Activated CD8-positive, alpha-beta memory T cell treated with anti-CD3 and anti-CD28 coated beads, Interleukin-2, amount 50 U/mL, for 4 hours (primary cell): ENCODE results near the gene KCNMA1.
"Not testable (repeated sequence)": the region's sequence is repeated elsewhere in the genome, so short reads cannot be mapped to it uniquely, and the experiment has no call there.

Source experiments
- DNase-seq: peaks from one replicate; pipeline ENCODE4 v3.0.0-alpha.2; 2020

The KCNMA1 gene

DNA sequence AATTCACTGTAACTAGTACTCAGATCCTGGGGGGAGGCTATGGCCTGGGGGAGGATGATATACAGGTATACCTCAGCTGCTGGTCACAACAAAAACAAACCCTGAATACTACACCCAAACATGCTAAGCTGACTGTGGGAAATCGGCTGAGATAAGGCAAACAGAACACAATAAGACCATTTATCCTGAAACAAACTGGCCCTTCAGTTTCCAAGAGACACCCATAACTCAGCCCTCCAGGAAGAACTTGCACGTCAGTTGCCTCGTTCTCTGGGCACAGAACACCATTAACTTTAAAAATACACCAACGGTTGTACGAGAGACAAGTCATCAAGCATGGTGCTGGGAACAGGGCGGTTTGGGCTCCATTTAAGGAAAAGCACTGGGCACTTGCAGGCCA lies 24.1 kb upstream of the KCNMA1 start:
- DNase-seq, result no peak

DNA sequence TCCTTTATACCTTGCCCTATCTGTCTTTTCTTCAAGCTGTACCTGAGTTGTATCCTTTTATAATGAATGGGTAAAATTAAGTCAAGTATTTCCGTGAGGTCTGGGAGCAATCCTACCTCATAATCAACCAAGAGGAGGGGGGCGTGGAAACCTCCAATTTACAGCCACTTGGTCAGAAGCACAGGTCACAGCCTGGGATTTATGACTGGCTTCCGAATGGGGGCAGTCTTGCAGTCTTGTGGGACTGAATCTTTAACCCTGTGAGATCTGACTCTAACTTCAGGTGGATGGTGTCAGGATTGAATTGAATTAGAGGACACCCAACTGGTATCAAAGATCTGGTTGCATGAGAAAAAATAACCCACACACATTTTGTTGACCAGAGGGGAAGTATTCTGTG lies 23.5 kb upstream of the KCNMA1 start:
- DNase-seq, result no peak

DNA sequence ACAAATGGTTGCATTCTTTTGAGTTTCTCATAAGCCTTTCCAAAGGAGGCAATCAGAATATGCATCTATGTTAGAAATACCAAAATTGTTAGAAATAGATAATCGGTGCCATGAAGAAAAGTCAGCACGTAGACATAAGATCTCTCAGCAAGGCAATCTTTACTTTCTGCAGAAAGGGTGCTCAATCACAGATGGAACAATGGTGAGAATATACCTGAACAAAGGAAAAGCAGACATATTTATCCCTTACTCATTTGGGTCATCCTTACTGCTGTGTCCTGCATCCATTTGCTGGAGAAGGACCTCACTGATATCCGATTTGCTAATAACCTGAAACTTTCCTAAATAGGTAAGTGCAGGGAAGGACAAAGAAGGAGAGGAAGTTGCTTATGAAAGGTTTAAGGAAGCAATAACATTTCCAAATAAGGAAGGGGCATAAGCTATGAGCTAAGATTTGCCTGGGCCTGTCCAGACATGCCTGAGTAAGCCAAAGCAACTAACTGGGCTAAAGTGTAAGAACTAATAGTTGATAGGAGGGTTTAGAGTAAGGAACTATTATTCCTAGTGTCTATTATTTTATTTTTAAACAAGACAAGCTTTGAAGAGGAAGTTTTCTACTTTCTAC lies 21.6 kb upstream of the KCNMA1 start:
- not testable (repeated sequence) for DNase-seq

DNA sequence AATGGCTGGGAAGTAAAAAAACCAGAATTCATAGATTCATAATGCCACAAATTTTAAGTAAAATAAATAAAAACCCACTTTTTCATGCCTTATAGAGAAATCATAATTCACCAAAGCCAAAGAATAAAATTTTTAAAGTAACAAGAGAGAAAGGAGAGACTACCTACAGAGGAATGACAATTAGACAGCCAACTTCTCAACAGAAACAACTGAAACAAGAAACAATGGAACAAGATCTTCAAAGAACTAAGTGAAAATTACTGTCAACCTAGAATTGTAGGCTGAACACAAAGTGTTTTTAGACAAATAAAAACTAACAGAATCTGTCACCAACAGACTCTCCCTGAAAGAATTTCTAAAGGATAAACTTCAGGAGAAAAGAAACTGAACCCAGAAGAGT lies 15.6 kb upstream of the KCNMA1 start:
- no peak for DNase-seq

DNA sequence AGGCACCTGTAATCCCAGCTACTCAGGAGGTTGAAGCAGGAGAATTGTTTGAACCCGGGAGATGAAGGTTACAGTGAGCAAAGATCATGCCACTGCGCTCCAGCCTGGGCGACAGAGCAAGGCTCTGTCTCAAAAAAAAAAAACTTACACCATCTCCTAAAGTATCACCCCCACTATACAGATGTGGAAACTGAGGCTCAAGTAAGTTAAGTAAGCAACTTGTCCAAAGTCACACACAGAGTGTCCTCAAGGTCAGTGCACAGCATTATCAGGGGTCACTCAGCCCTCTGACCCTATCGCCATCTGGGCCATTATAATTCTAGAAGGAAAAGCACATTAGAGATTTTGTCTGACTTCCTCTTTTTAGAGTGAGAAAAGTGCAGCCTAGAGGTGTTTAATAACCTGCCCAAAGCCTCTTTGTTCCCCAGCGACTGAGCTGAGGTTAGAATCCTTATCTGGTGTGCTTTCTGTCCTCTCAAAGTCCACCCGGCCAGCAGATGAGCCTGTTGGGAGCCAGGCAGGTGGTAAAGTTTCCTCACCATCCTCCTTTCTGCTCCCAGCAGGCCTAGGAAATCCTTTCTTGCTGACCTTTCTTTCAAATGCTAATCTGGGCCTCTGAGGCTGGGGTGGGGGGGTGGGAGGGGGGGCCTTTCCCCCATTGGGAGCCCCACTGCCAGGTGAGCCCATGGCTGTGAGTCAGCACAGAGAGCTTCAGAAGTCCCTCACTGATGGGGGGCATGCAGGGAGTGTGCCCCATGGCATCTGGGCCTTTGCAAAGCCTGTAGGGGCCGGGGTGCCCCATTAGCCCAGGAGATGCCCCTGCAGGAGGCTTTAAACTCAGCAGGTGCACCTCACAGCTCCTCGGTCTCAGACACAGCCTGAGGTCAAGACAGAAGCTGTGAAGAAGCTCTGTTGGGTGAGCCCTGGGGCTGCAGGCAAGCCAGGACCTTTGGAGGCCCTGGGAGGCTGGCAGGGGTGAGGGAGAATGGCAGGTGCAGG lies 12.0 kb upstream of the KCNMA1 start:
- no peak for DNase-seq

DNA sequence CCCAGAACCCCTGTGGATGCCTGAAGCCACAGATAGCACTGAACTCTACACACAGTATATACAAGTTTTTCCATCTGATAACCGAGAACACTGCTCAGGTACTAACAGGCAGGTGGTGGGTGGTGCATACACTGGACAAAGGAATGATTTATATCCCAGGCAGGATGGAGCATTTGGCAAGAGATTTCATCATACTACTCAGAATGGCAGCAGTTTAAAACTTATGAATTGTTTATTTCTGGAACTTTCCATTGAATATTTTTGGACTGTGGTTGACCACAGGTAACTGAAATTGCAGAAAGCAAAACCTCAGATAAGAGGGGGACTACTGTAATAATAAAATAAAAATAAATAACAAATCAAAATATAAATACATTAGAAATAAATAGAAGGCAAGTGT lies 10.9 kb upstream of the KCNMA1 start:
- no peak for DNase-seq

DNA sequence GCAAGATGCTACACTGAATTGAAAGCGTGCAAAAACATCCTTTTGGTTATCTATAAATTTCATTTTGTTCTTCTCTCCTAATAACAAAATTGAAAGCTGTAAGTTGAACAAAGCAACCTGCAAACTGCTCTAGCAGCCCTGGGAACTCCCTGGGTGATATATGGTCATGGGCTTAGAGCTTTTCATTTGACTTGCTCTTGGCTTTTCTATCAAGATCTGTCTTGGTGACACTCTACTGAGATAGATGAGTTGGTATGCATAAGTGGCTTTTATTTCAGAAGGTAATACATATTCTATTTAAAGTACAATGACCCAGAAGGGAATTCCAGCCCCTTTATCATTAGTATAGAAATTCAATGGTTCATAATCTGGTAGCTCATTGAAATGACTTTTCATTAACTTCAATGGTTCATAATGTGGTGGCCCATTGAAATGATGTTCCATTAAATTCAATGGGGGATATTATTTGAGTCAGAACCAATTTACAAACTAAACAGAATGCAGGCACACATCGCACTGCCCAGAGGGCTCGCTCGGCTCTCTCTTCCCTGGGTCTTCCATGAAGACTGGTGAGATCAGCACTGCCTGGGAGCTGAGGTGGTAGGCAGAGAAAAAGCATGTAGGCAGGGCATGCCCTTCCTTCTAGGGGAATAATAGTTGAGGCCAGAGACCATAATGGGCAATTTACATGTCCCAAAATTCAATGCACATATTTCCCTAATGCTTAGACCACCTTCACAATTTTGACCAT lies 10.1 kb upstream of the KCNMA1 start:
- no peak for DNase-seq

DNA sequence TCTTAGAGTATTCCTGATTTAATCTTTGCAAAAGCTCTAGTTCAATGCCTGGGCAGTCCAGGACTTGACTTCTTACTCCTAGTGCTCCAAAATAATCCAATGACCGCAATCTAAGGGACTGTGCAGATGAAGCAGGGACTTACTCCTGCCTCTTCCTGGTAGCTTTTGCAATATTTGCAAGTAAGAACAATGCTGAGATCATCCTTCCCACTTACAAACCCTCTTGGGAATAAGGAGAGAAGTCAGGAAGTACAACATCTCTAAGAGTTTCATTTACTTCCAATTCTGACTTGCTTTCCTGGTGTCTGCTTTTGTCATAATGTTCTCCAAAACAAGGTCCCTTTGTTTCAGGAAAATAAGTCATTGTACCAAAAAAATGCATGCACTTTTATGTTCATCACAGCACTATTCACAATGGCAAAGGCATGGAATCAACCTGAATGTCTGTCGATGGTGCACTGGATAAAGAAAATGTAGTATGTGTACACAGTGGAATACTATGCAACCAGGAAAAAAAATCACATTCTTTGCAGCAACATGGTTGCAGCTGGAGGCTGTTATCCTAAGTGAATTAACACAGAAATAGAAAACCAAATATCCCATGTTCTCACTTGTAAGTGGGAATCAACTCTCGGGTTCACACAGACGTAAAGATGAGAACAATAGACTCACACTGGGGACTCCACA lies 7.1 kb upstream of the KCNMA1 start:
- DNase-seq, result no peak

DNA sequence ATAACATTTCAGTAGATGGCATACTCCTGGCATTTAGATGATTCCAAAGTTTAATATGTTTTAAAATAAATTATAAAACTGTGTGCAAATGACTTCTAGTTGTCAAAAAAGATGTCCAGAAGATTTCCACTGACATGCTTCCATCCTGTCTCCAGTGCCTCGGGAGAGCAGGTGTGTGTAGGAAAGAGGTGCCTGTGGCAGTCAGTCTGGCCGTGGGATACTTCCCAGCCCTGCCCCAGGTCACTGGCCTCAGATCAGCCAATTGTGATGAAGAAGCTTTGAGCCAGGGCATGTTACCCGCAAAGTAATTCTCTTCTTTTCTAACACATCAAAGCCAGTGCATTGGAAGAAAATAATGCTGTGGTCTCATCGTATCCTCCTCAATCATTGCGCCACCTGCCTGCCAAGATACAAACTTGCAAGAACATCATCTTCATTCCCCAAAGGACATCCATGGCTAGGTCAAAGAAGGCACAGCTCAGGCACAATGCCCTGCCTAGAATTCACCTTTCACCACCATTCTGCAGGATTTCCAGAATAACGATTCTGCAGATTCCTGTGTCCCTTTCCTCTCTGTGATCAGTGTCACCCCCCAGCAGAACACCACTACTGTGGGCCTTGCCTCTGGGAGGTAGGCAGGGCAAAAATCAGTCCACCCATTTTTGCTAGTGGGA lies 6.3 kb upstream of the KCNMA1 start:
- no peak for DNase-seq

DNA sequence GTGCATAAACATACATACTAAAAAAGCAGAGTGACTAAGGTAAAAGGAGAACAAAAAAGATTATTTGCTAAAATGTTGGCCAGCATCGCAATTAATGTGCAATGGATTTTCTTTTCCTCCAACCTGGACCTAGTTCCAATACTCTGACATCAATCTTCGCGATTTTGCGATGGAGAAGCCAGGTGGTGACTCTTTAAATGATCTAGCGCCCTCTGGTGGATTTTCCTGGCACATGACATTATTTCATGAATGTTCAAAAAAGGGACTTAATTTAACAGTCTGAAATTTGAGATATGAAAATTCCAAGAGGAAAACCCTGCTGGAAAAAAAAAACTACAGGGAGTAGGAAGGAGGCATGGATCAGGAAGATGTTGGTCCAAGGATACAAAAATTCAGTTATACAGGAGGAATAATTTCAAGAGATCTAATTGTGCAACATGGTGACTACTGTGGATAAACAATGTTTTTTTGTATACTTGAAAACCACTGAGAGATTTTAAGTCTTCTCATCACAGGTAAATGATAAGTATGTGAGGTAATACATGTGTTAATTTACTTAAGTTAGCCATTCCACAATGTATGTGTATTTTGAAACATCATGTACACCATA lies 4.3 kb upstream of the KCNMA1 start:
- peak; percentile 50 for DNase-seq

DNA sequence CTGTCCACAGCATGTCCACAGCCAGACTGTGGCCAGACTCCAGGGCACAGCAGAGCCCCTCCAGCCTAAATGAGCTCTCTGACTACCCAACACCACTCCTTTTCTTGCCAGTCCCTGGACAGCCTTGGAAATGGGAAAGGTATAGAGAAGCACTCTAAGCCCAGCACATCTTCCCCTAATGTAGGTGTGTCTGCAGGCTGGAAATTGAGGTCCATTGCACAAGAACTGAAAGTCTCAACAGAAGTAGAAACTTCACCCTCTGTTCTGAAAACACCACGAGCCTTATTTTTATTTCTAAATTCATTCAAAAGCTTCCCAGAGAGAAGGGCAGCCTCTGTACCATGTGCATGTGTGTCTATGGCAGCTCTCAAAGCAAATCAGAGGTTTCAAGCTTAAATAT lies 3.7 kb upstream of the KCNMA1 start:
- DNase-seq, result no peak

DNA sequence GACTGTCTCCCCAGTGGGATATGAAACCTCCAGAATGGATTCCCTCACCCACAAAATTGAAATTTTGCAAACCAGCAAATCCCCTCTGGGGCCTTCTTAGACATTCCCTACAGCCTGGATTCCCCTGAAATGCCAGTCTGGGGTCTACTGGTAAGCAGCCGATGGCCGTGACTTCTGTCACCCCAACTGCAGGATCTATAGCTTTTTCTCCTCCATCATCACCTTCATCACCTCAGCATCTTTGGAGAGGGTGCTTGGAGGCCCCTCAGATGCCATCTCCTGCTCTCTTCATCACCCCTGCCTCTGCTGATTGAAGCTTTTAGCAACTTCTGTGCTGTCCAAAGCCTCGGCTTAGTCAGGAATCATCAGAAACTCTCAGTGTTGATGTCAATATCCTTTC lies 2.6 kb upstream of the KCNMA1 start:
- DNase-seq, result no peak

DNA sequence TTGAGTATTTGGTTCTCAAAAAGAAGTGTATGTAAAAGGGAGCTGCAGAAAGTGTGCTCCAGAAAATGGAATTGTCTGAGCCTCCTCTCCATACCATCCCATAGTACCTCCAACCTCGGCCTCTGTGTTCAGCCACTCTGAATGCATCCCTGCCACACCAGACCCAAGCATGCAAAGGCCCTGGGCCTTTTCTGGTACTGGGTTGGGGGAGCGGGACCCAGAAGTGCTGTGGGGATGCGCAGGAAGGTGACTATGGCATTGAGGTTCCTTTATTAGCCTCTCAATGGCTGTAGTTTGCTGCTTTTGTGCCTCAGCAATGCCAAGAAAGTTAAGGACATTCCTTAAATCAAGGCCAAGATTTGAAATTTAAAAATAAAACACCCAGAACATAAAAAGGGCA lies 2.1 kb upstream of the KCNMA1 start:
- no peak for DNase-seq

DNA sequence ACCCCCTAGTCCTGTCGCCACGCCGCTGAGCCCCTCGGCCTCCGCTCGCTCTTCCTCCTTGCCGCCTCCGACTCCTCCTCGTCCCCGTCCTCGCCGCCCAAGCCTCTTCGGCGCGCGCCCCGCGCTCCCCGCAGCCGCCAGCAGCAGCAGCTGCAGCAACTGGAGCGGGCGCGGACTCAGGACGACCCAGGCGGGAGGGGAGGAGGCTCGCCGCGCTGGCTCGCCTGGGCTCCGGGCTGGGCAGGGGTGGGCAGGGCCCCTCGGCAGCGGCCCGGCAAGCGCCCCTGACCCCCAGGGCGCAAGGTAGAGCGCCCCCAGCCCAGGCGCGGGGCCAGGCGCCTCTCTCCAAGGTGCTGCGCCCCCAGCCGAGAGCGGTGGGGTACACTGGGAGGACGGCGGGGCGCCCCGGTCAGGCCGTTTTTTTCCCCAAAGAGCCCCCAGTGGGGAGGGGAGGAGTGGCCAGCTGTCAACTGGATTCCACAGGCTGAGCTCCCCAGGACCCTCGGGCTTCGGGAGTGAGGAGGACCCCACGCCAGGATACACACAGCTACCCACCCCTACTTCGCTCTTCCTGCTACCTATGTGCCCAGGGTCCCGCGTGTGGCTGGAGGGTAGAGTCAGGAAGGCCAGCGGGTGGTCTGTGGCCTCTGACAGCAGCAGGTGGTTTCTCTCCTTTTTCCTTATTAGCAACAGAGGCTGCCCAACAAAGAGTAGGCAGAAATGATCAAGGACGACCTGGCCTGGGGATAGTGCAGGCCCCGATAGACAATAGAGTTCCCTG lies 903 bp upstream of the KCNMA1 start:
- DNase-seq, result no peak

DNA sequence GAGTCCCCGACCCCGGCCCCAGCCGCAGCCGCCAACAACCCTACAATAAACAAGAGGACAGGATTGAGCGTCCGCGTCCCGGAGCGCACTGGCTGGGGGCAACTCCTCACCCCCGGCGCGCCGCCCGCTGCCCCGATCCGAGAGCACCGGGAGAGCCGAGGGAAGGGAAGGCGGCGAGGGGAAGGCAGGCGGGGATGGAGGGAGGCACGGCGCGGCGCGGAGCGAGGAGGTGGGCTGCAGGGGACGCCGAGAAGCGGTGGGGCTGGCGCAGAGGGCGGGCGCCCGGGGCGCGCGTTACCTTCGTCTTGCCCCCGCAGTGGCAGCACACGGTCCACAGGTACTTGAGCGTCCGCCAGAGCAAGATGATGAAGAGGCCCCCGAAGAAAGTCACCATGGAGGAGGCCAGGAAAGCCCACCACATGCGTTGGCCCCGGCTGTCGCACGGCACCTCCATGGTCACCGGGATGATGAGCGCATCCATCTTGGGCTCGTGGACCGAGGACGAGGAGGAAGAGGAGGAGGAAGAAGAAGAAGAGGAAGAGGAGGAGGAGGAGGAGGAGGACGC lies 559 bp downstream of the KCNMA1 start:
- no peak for DNase-seq

DNA sequence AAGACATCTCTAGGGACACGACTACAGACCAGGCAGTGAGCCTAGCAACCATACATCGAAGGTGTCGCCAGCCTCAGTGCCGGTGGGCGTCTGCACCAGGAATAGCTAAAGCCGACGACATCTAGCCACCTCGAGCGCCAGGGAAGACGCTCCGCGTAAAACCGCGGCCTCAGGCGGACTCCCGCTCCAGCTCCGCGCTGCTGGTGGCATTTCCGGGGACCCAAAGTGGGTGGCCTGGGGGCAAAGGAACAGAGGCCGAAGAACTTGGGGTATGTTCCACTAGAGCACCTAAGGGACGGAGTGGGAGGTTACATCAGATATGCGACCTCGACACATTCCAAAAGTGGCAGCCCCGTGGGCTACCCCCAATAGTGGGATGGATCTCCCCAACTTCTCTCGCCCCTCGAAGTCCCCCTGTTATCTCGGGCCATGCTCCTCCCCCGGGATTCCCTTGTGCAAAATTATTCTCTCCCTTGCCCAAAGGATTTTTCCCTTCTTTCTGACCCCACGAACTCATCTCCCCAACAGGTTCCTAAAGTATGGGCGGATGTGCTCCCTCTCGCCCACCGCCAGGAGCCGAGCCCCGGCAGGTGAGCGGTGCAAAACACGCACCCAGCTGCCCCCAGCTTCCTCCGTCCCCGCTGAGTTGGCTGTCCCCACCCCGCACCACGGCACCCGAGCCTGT lies 1.2 kb downstream of the KCNMA1 start:
- no peak for DNase-seq

DNA sequence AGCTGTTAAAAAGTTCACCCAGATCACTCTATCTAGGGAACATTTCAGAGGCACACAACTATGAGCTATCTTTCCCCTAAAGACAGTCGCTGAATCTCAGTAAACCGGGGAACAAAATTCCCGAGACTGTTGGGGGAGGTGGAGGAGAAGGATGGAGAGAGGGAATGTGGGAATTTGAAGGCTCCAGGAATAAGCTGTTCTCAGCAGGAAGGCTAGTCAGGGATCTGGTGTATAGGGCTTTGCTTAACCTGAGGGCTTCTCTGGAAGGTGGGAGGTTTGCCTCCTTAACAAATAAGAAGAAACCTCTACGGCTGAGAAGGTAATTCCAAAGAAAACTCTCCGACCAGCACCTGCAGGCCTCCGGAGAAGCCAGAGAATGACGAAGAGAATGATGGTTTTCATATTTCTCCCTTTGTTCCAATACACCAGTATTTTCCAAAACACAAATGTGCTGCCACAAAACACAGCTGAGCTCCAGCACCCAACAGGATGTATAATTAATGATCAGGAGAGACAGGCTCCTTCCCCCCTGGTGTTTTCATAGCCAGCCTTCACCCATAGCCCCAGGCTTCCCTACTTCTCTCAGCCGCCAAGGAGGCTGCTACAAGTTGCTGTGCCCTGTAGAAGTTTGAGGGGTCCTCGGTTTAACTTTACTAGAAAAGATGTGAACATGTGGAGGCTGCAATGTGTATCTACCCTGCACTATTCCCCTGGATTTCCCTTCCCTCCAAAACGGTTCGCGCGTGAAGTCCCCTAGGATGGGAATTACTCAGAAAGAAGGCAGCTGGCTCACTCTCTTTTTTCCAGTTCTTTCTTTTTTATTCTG lies 2.0 kb downstream of the KCNMA1 start:
- DNase-seq, result no peak

DNA sequence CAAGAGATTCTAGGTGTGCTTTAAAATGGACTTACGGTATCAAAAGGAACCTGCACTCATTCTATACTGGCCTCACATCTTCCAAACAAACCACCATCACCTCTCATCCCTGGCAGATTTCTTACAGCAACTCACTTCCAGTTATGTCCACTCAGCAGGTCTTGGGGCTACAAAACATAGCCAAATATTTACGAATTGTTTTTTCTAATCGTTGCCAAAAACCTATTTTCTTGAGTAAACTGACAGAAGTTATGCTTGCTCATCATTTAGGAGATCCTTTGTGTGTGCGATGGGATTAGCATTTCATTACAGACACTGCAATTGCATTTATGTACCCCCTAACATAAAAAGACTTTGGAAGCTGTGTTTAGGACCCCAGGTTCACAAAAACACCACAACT lies 2.7 kb downstream of the KCNMA1 start:
- no peak for DNase-seq

DNA sequence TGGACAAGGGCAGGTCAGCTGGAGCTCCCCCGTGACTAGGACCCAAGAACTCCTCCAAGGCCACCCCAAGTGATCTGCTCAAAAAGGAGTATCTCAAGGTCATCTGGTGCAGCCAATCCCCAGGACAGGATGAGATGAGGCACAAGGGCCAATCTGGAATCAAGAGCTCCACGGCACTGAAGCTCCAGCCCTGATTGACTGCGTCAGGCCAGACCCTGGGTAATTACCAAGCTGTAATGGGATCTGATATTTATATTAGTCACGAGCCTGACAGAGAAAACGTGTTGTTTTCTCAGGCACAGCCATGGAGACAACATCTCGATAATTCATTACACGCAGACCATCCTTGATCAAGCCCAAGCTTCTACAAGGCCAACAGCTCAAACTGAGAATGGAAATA lies 4.2 kb downstream of the KCNMA1 start:
- no peak for DNase-seq
